GM19324 (cell line): ENCODE measurements around the gene CACNA1A.
A peak's percentile ranks its signal among the peaks of the same experiment; 100 is the strongest.
"Not testable (repeated sequence)": the region's sequence is repeated elsewhere in the genome, so short reads cannot be mapped to it uniquely, and the experiment has no call there.

Experiments used
- ATAC-seq: cut with Tn5 transposase; IDR thresholded peaks from one replicate; pipeline ENCODE4 v1.9.1; 2021; ENCODE audit warnings: mild to moderate bottlenecking, moderate library complexity; ENCODE audit not compliant: unreplicated experiment, low FRiP score

Gene CACNA1A

GRCh38 chr19:13173139-13173737, 333.0 kb downstream of the CACNA1A start:
- ATAC-seq = no peak

GRCh38 chr19:13172346-13173138, 333.7 kb downstream of the CACNA1A start:
- no peak for ATAC-seq

GRCh38 chr19:13171146-13171545, 335.1 kb downstream of the CACNA1A start:
- ATAC-seq = no peak

- no peak for ATAC-seq
These were observed 336.5 kb downstream of the CACNA1A start for GRCh38 chr19:13169769-13170168.

- not testable (repeated sequence) for ATAC-seq
These were observed 340.1 kb downstream of the CACNA1A start for GRCh38 chr19:13166151-13166550.

GRCh38 chr19:13165162-13165997, 340.9 kb downstream of the CACNA1A start:
- no peak for ATAC-seq

- ATAC-seq = no peak
These were observed 341.7 kb downstream of the CACNA1A start for GRCh38 chr19:13164343-13165161.

GRCh38 chr19:13163609-13164342, 342.5 kb downstream of the CACNA1A start:
- ATAC-seq = no peak

GRCh38 chr19:13162724-13163608, 343.3 kb downstream of the CACNA1A start:
- peak; percentile 40 for ATAC-seq

GRCh38 chr19:13160557-13160956, 345.7 kb downstream of the CACNA1A start:
- no peak for ATAC-seq

GRCh38 chr19:13159713-13160112, 346.6 kb downstream of the CACNA1A start:
- ATAC-seq = no peak
